GM18507 (cell line): ENCODE results near the gene GPSM1.
A peak's percentile ranks its signal among the peaks of the same experiment; 100 is the strongest.

ENCODE experiments used
- DNase-seq: peaks from one replicate; pipeline ENCODE4 v3.0.0; 2011; ENCODE audit warnings: low read depth; ENCODE audit not compliant: insufficient read length; ENCODE audit errors: extremely low spot score
- FAIRE-seq: peaks from 2 replicates; lab custom pipeline; 2011; peaks lifted over from hg19 to GRCh38; lab: Jason Lieb, UNC

The GPSM1 gene

GRCh38 chr9:136353757-136354488 lies 26.6 kb downstream of the GPSM1 start:
- FAIRE-seq, result no peak
- DNase-seq, result no peak

DNA sequence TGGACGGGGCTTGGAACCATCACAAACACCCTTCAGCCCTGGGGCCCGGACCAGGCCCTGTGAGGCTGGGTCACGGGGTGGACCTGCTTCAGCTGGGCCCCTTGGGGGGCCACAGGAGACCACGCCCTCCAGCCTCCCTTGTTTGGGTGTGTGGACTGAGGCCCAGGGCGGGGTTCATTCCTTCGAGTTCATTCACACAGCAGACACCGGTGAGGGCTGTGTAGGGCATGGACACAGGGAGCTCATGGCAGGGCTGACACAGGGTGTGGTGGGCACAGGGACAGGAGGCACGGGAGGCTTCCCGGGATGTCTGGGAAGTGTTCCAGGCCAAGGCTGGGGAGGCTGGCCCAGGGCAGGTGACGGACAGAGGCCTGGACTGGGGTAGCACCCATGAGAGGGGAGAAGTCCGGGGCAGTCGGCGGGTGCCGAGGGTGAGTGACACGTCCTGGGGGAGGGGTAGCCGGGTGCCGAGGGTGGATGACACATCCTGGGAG lies 27.3 kb downstream of the GPSM1 start:
- no peak for FAIRE-seq
- DNase-seq, result no peak

DNA sequence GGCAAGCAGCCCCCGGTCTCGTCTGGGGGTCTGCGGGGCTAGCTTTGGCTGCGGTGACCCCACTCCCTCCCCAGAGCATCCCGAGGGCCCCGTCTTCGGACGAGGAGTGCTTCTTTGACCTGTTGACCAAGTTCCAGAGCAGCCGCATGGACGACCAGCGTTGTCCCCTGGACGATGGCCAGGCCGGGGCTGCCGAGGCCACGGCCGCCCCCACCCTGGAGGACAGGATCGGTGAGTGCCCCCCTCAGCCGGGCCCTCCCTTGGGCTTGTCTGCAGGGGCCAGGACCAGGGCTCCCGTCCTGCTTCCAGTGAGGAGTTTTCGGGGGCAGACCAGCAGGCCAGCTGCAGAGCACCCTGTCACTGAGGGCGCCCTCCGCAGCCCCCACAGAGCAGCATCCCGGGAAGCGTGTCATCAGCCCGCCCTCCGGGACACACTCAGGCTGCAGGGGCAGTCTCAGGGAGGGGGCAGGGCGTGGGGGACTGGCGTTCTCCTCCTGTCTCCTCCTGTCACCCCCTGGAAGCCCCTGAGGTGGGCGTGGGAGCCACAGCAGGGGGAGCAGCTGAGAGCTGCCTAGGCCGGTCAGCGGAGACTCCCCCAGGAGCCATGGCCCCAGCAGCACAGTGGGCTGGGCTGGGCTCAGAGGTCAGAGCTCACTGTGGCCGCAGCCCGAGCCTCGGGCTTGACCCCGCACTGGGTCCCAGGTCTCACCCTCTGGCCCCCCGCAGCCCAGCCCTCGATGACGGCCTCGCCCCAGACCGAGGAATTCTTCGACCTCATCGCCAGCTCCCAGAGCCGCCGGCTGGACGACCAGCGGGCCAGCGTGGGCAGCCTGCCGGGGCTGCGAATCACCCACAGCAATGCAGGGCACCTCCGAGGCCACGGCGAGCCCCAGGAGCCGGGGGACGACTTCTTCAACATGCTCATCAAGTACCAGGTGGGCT lies 28.5 kb downstream of the GPSM1 start:
- DNase-seq, result no peak
- no peak for FAIRE-seq

- DNase-seq (no peak), FAIRE-seq (no peak)
These were observed 29.9 kb downstream of the GPSM1 start for GRCh38 chr9:136357202-136357725.

DNA sequence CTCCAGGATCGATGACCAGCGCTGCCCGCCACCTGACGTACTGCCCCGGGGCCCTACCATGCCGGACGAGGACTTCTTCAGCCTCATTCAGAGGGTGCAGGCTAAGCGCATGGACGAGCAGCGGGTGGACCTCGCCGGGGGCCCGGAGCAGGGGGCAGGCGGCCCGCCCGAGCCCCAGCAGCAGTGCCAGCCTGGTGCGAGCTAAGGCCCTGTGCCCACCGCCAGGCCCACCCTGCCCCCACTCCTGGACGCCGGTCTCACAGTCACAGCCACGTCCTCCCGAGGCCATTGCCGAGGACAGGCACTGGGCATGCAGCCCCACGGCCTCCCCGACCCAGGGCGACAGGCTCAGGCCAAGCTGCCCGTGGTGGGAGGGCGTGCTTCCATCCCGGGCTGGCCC lies 30.7 kb downstream of the GPSM1 start:
- no peak for DNase-seq
- FAIRE-seq, result no peak

DNA sequence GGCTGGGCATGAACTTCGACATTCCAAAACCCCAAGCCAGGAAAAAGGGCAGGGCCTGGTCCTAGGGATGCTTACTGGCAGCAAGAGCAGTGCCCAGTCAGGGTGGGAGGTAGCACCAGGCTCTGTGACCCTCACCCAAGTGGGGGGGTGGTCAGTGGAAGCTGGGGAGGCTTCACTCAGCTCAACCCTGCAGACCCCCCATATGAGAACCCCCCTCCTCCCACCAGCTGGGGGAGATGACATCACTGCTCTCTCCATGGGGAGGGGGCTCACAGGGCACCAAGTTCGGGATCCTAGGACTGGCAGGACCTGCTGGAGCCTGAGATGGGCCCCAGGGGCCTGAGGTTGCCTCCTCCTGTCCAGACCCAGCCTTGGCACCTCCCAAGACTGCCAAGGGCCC lies 31.5 kb downstream of the GPSM1 start:
- DNase-seq (no peak), FAIRE-seq (no peak)

GRCh38 chr9:136359774-136360718 lies 32.7 kb downstream of the GPSM1 start:
- DNase-seq (no peak), FAIRE-seq (no peak)

DNA sequence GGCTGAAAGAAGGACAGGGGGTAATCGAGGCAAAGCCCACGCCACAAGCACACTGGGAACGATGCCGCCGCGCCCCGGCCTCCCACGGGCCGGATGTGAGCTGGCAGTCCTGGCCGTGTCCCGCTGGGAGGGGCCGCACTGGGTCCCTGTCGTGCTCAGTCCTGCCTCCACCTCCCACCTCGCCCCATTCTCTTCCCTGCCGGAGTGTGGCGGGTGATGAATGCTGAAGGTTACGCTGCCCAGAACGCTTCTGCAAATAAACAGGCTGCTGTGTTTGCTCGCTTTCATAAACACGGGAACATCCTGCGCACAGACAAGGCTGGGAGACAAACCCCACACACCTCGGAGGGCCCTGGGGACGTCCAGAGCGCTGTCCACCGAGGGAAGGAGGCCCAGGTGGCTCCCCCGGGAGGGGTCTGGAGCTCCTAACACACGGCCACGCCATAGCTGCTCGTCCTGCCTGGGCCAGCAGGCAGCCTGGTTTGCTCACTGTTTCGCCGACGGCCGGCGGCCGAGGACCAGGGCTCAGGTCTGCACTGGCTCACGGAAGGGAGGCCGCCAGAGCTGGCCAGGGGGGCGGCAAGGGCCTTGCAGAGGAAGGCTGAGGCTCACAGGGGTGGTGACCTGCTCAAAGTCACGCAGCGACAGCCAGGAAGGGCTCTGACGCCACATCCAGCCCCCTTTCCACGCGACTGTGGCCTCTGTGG lies 33.9 kb downstream of the GPSM1 start:
- no peak for FAIRE-seq
- DNase-seq, result no peak

- no peak for FAIRE-seq
- DNase-seq, result no peak
These were observed 34.6 kb downstream of the GPSM1 start for GRCh38 chr9:136361754-136362449.

- FAIRE-seq, result no peak
- DNase-seq, result no peak
These were observed 35.1 kb downstream of the GPSM1 start for GRCh38 chr9:136362450-136362784.

DNA sequence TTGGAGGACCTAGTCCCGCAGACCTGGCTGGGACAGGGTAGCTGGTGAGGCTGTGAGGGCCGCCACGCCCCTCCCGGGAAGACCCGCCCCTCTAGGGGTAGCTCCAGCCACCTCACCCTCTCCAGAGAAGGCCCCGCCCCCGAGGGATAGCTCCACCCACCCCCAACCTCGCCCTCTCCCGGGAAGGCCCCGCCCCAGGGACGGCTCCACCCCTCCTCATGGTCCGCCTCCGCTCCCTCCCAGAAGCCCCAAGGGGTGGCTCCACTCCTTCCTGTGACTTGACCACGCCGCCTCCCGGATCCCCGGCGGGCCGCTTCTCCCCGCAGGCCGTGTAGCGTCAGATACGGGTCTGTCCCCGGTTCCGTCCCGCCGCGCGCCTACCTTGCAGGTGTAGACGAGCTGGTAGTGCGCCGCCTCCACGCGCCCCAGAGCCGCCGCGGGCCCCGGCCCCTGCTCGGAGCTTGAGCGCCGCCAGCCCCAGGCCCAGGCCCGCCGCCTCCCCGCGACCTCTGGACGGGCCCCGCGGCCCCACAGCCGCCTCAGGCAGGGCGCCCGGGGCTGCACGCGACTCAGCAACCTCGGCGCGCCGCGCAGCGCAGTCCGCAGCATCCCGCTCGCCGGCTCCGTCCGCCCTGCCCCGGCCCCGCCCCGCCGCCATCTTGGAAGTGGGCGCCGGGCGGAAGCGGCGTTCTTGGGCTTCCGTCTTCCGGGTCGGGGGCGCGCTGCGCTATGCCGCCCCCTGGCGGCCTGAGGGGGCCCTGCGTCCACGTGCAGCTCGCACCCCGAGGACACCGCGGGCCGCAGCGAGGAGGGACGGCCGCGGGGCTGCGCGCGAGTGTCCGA lies 36.0 kb downstream of the GPSM1 start, which contains the start of gene DNLZ:
Gene DNLZ, minus strand, starts transcription at position 639 of the 843 bp plus-strand sequence. Its CDS starts 30 bp downstream, at position 609.
- FAIRE-seq (peak; percentile 94), DNase-seq (peak; percentile 100)

GRCh38 chr9:136363949-136364748 lies 36.8 kb downstream of the GPSM1 start:
- no peak for DNase-seq
- FAIRE-seq, result no peak

DNA sequence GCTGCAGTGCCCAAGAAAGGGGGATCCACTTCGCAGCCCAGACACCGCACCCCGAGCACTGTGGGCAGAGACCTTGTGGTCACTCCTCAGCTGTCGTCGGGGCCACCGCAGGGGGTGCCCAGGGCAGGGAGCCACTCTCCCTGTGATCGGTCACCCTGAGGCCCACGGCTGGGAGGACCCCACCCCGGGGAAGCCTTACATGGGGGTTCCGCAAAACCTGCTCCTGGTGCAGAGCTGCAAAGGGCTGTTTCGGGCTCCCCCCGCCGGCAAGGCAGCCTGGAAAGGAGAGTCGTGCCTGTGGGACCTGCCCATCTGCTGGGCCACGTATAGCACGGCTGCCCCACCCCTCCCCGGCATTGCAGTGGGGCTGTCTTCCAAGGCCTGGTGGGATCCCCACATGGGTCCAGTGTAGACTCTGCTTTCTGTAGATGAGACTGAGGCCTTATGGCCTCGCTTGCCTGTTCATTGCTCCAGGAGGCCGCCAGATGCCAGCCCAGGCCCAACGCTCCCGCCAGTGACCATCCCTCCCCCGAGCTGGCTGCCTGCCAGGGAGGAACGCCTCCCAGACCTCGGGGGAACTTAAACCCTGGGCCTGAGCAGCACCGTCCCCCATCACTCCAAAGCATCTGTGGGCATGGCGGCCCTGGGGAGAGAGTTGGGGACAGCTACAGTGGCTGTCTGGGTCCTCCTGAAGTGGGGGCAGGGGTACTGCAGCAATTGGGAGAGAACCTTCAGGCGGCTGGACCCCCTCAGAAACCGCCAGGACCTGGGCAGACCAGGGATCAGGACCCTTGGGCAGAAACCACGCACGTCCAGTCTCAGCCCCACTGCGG lies 37.8 kb downstream of the GPSM1 start:
- DNase-seq (no peak), FAIRE-seq (no peak)

GRCh38 chr9:136365775-136366222 lies 38.5 kb downstream of the GPSM1 start:
- no peak for FAIRE-seq
- no peak for DNase-seq

DNA sequence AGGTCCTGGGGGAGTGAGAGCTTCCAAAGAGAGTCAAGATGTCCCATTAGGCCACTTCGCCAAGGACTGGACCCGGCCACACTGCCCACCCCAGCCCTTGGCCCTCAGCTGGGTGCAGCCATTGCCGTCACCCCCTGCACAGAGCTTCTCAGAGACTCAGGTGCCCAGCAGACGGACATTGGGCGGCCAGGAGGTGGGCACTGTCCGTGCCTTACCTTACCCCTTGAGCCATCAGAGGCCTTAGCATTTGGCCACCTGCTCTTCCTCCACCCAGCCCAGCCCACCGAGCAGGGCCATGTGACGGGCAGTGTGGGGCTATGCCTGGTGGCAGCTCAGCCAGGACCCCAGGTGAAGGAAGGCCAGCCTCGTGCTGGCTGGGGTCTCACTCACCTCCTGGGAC lies 39.5 kb downstream of the GPSM1 start:
- no peak for FAIRE-seq

More for the DNA sequence above, 39.5 kb downstream of the GPSM1 start:
- no peak for DNase-seq
